ENCODE measurements around the gene ATPAF1.

The ATPAF1 gene

DNA sequence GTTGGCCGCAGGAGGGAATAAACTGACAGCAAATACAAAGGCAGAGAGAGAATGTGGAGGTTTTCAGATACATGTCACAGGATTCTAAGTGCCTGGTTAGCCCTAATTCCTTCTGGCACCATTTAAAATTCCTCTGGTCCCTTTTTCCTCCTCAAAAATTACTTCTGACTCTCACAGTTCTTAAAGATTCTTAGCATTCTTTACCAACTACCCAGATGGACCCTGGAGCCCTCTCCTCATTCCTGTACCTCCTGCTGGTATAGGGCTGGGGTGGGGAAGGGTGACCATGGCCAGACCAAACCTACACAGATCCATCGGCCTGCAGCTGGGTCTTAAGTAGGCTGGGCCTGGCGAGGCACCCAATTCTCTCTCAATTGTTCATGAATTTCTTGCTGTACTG is 71.3 kb downstream of the ATPAF1 start:
- in situ Hi-C loops (cut with HindIII; ENCODE audit: low sequenced_read_pairs), result no loop called here

DNA sequence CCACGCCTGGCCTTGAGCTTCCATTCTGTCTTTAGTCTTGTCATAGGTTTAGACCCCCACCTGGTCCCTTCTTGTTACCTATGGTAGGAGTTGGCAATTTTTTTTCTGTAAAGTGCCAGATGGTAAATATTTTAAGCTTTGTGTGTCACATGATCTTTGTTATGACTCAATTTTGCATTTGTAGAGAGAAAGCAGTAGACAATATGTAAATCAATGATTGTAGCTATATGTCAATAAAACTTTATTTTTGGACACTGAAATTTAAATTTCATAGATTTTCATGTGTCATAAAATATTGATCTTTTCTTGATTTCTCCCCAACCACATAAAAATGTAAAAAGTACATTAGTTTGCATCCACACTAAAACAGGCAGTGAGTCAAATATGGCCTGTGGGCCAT is 72.1 kb downstream of the ATPAF1 start:
- in situ Hi-C loops (cut with HindIII; ENCODE audit: low sequenced_read_pairs), result no loop called here

DNA sequence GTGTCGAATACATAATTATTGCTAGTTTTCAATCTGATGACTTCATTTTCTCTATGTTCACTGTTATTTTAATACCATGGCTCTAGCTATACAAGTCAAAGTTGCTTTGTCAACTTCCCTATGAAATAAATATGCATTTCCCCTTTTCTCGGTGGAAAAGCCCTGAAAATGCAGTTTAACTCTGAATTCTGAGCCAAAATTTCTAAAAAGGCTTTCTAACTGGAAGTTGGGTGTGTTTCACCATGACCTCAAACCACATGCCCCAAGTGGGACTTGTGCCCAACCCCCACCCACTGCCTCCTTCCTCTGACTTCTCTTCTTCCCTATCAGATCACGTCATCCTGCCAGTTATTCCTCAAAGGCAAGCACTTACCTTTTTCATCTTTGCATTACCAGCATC is 73.0 kb downstream of the ATPAF1 start:
- in situ Hi-C loops (cut with HindIII; ENCODE audit: low sequenced_read_pairs), result no loop called here

DNA sequence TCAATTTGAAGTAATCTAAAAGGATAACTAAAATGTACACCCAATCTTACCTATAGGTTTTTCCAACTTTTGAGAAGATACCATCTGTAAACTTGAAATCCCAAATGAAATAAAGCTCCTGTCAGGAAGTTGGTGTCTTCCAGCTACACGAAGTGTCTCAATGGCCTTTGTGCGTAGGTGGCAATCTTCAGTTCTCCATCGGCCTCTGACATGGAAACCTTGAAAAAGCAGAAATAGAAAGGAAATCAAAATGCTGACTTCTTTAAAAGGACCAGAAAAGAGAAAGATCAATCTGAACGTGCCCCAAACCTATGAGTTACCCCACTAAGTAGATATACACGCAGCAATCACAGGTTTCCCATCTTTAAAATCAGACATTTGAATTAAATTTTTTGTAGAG is 74.1 kb downstream of the ATPAF1 start:
- in situ Hi-C loops (cut with HindIII; ENCODE audit: low sequenced_read_pairs), result no loop called here

DNA sequence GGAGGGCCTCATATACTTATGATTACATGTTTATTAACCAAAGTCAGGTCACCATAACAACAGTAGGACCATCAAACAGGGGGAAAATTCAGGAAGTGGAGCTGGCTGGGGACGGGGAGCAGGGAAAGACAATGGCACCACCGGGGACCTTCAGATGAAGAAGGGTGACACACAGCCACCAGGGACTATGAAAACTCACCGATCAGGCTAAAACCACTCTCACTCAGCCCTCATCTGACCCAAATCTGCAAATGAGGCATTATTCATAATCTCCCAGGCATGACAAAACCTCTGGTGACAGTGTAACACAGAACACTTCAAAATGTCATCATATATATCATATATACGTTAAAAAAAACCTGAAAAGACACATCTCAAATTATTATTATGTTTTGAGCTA is 75.3 kb downstream of the ATPAF1 start:
- in situ Hi-C loops (cut with HindIII; ENCODE audit: low sequenced_read_pairs), result no loop called here

DNA sequence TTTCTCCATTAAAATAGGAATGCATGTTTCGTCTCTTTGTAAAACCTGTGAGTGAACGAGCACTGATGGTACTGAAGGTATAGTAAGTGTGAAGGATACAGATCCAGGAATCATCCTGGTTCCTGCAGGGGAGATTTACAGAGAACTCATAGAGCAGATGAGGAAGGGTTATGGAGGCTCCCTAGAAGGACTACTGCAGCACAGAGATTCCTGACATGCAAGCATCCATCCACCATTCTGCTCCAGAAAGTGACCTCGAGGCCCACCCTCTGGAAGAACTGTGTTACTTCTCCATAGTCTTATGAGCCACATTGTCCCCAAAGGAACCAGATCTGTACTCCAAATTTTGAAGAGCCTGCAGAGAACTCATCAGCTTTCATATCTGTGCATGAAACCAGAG is 78.6 kb downstream of the ATPAF1 start:
- in situ Hi-C loops (cut with HindIII; ENCODE audit: low sequenced_read_pairs), result no loop called here

DNA sequence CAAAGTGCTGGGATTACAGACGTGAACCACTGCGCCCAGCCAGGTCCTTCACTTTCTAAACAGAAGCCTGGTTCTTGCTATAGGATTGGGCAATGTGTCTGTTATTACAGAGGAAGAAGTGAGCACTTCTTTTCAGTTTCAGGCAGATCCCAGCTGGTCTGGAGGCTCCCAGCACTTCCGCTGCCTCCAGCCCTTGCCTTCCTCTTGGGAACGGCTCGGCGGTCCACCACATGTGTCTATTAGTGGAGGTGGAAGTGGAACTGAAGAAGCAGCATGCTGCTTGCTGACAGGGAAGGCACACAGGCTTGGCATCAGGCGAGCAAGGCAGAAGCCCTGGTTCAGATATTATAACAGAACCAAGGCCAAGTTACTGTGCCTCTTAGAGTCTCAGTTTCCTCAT is 81.1 kb downstream of the ATPAF1 start:
- in situ Hi-C loops (cut with HindIII; ENCODE audit: low sequenced_read_pairs), result no loop called here

DNA sequence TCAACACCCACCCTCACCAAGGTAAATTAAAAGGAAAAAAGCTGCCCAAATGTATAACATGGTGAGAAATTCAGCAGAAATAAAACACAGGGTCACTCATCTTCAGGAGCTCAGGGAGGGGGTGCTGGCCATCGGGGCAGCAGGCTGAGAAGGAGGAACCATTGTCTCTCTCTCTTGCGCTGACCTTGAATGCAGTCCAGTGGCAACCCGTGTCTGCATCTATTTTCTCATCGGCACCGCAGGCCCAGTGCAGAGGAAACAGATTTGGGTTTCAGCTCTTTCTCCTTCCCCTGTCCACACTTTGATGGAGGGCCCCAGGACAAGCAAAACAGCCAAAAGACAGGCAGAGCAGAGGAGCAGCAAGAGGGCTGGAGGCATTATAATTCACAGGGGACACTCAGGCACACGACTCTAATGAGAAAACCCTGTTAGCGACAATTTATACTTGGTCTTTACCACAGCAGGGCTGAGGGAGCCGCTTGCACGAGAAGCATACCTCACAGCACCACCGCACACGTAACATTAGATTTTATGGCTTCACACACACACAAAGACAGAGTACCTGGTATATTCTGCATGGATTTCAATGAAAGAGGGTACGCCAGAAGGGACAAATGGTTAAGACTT is 82.7 kb downstream of the ATPAF1 start:
- in situ Hi-C loops (cut with HindIII; ENCODE audit: low sequenced_read_pairs), result no loop called here

DNA sequence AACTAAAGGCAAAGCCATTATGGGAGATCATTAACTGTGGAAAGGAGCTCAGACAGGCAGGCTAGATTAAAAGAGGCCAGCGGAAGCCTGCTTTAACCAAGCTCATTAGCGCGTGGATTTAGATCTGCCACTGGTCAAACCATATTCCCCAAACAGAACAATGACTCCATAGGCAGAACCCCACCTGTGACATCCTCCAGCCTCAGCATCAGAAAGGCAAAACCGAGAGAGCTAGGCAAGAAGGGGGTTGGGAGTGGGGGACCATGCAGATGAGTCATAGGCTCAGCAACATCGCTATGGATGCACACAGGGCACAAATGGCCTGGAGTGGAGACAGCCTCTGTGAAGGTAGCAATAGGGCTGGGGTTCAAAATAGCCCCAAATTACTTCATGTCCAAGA is 84.7 kb downstream of the ATPAF1 start:
- in situ Hi-C loops (cut with HindIII; ENCODE audit: low sequenced_read_pairs), result no loop called here

DNA sequence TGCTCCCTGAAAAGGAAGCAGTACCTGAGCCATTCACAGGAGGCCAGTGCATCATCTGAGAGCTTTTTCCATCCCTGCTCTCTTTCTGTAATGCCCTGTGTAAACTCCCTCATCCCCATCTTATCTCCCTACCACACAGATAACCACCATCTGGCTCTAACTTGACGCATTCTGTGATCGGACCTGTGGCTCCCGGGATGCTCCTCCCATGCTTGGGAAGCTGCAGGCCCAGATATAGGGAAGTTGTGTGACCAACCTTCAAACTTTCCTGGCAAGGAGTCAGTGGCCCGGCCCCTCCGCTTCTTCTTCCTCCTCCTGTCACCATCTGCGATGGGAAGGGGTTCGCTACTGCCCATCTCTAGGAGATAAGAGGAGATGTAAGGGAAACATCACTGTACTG is 85.2 kb downstream of the ATPAF1 start:
- in situ Hi-C loops (cut with HindIII; ENCODE audit: low sequenced_read_pairs), result no loop called here

Measured in endothelial cell of hepatic sinusoid (primary cell).